Vagina (tissue), 2 donors: ENCODE results near the gene CCSER1. TPM values are rescaled to one million over a fixed set of nuclear protein-coding genes. Genes with fewer than 3 reads are reported as not detected.
"Not testable (repeated sequence)": the region's sequence is repeated elsewhere in the genome, so short reads cannot be mapped to it uniquely, and the experiment has no call there.

ENCODE experiments used
- DNase-seq, 2 donors: peaks; one replicate each; pipeline ENCODE4 v3.0.0-alpha.2; 2017; ENCODE audit errors: extremely low spot score in 2 of 2
- H3K27ac ChIP-seq: fragments of 200-600 bp; sonication (generic); one replicate; pipeline ENCODE4 v1.5.1; 2019
- H3K27me3 ChIP-seq: fragments of 200-600 bp; sonication (generic); one replicate; pipeline ENCODE4 v1.5.1; 2019
- H3K36me3 ChIP-seq, 2 donors: fragments of 200-600 bp; sonication (generic); one replicate each; pipeline ENCODE4 v1.5.1; 2017 to 2019
- H3K4me1 ChIP-seq: fragments of 200-600 bp; sonication (generic); one replicate; pipeline ENCODE4 v1.5.1; 2019
- H3K4me3 ChIP-seq, 2 donors: fragments of 200-600 bp; sonication (generic); 1 replicate in 1 of 2; 2 replicates in 1 of 2; pipeline ENCODE4 v1.5.1; 2016 to 2019
- H3K9me3 ChIP-seq: fragments of 200-600 bp; sonication (generic); one replicate; pipeline ENCODE4 v1.5.1; 2019
- CTCF ChIP-seq, 3 experiments: fragments of 450-650 bp in 2 of 3; fragments of 200-600 bp in 1 of 3; sonication (generic) in 1 of 3; IDR thresholded peaks; one replicate each; pipeline ENCODE4 v1.5.1; 2017 to 2019; ENCODE audit warnings: antibody characterized with exemption in 3 of 3, mild to moderate bottlenecking in 2 of 3, moderate library complexity in 2 of 3
- POLR2A ChIP-seq, 2 donors: fragments of 450-650 bp; IDR thresholded peaks; one replicate each; pipeline ENCODE4 v1.6.1; 2017; ENCODE audit warnings: antibody characterized with exemption in 2 of 2, mild to moderate bottlenecking in 2 of 2, moderate library complexity in 2 of 2
- POLR2AphosphoS5 ChIP-seq, 2 donors: sonication (generic); formaldehyde crosslinking; IDR thresholded peaks; one replicate each; pipeline ENCODE4 v1.9.0; 2017; ENCODE audit warnings: antibody characterized with exemption in 2 of 2, mild to moderate bottlenecking in 2 of 2, low read depth in 1 of 2; ENCODE audit not compliant: insufficient read depth in 1 of 2
- intact Hi-C: fragments of 100-400 bp; cut with DNase I; formaldehyde crosslinking; loops from one replicate; pipeline ENCODE4 v1.15.1; 2023
- total RNA-seq: library from RNA; depleted of rRNA; stranded (reverse); fragments of >200 nt; gene quantifications from one replicate; pipeline ENCODE4 v1.2.3, GENCODE V29; 2016

CCSER1 gene
- total RNA-seq, 1 donor from 2014 or later, result 8.1 TPM

GRCh38 chr4:90695411-90695810 lies 568.2 kb downstream of the CCSER1 start:
- Histone ChIP-seq H3K27ac (no peak overlapping the region), H3K4me1 (no peaks in the 10 kb centered on the region), H3K9me3 (no peaks in the 10 kb centered on the region), H3K36me3 (no peaks in the 10 kb centered on the region), H3K27me3 (no peaks in the 10 kb centered on the region), H3K4me3 (no peak overlapping the region)
- intact Hi-C loops, result no loop called here
- TF ChIP-seq POLR2AphosphoS5 (IDR thresholded peaks at IDR 0.05; ENCODE audit: insufficient read depth in 1 of 2, low read depth in 1 of 2) (no peak), CTCF (IDR thresholded peaks at IDR 0.05) (no peak), POLR2A (IDR thresholded peaks at IDR 0.05) (no peak)
- DNase-seq, result no peak

- H3K36me3 ChIP-seq, H3K9me3 ChIP-seq, intact Hi-C loops, DNase-seq, H3K27me3 ChIP-seq, H3K27ac ChIP-seq, H3K4me1 ChIP-seq, H3K4me3 ChIP-seq: not testable (repeated sequence)
Measured at GRCh38 chr4:90705501-90705900, 578.3 kb downstream of the CCSER1 start.

GRCh38 chr4:90715242-90715641 lies 588.0 kb downstream of the CCSER1 start:
- no peaks in the 10 kb centered on the region for H3K36me3 ChIP-seq
- TF ChIP-seq POLR2AphosphoS5 (IDR thresholded peaks at IDR 0.05; ENCODE audit: insufficient read depth in 1 of 2, low read depth in 1 of 2) (no peak), POLR2A (IDR thresholded peaks at IDR 0.05) (no peak), CTCF (IDR thresholded peaks at IDR 0.05) (no peak)
- H3K4me1 ChIP-seq, result no peaks in the 10 kb centered on the region
- no peak overlapping the region for H3K4me3 ChIP-seq
- H3K27ac ChIP-seq, result no peak overlapping the region
- no peaks in the 10 kb centered on the region for H3K27me3 ChIP-seq
- no peaks in the 10 kb centered on the region for H3K9me3 ChIP-seq
- no peak for DNase-seq
- intact Hi-C loops, result no loop called here

GRCh38 chr4:90718931-90719330 lies 591.7 kb downstream of the CCSER1 start:
- Histone ChIP-seq H3K4me1 (no peaks in the 10 kb centered on the region), H3K9me3 (no peaks in the 10 kb centered on the region), H3K27ac (no peak overlapping the region), H3K4me3 (no peak overlapping the region), H3K36me3 (no peaks in the 10 kb centered on the region), H3K27me3 (no peaks in the 10 kb centered on the region)
- DNase-seq, result no peak
- TF ChIP-seq CTCF (IDR thresholded peaks at IDR 0.05) (no peak), POLR2AphosphoS5 (IDR thresholded peaks at IDR 0.05; ENCODE audit: insufficient read depth in 1 of 2, low read depth in 1 of 2) (no peak), POLR2A (IDR thresholded peaks at IDR 0.05) (no peak)
- intact Hi-C loops, result no loop called here

- Histone ChIP-seq H3K27me3 (no peaks in the 10 kb centered on the region), H3K36me3 (no peaks in the 10 kb centered on the region), H3K4me3 (no peak overlapping the region), H3K9me3 (no peaks in the 10 kb centered on the region), H3K27ac (no peak overlapping the region), H3K4me1 (no peaks in the 10 kb centered on the region)
- intact Hi-C loops, result no loop called here
- TF ChIP-seq POLR2AphosphoS5 (IDR thresholded peaks at IDR 0.05; ENCODE audit: insufficient read depth in 1 of 2, low read depth in 1 of 2), result no peak
- TF ChIP-seq CTCF (IDR thresholded peaks at IDR 0.05), result no peak
- TF ChIP-seq POLR2A (IDR thresholded peaks at IDR 0.05), result no peak
- DNase-seq, result no peak
Measured at GRCh38 chr4:90727938-90728337, 600.7 kb downstream of the CCSER1 start.

GRCh38 chr4:90730752-90731151 lies 603.6 kb downstream of the CCSER1 start:
- H3K4me3 ChIP-seq, result no peak overlapping the region
- H3K9me3 ChIP-seq, result no peaks in the 10 kb centered on the region
- no peaks in the 10 kb centered on the region for H3K4me1 ChIP-seq
- TF ChIP-seq POLR2AphosphoS5 (IDR thresholded peaks at IDR 0.05; ENCODE audit: insufficient read depth in 1 of 2, low read depth in 1 of 2), result no peak
- TF ChIP-seq CTCF (IDR thresholded peaks at IDR 0.05), result no peak
- no peak for TF ChIP-seq POLR2A (IDR thresholded peaks at IDR 0.05)
- H3K27ac ChIP-seq, result no peak overlapping the region
- intact Hi-C loops, result no loop called here
- no peaks in the 10 kb centered on the region for H3K27me3 ChIP-seq
- H3K36me3 ChIP-seq, result no peaks in the 10 kb centered on the region
- no peak for DNase-seq
